Measurements from ENCODE around the gene AKR1B1. TPM values are rescaled to one million over a fixed set of nuclear protein-coding genes. Genes with fewer than 3 reads are reported as not detected.
"Not testable (repeated sequence)": the region's sequence is repeated elsewhere in the genome, so short reads cannot be mapped to it uniquely, and the experiment has no call there.

AKR1B1 gene
- total RNA-seq, 1 experiment from 2014 or later: 135 TPM

DNA sequence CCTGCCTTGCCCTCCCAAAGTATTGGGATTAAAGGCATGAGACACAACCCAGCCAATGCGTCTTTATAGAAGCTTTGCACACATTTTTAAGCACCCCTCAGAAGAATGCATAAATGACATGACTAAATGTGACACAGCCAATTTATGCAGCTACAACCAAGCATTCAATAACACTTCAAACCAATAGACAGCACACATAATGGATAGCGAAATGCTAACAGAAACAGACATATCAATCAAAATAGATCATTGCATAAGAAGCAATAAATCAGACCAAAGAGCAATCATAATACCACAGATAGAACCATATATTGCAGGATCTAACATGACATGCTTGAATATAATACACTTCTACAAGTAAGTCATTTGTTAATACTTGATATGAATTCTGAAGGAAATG, 34.2 kb upstream of the AKR1B1 start (continued):
- TF ChIP-seq ZNF512 (CRISPR knock-in tag; IDR thresholded peaks at IDR 0.05; ENCODE audit: borderline replicate concordance) (no peak), CTCF (IDR thresholded peaks at IDR 0.05) (no peak)
- TF ChIP-seq, protein P1, sequence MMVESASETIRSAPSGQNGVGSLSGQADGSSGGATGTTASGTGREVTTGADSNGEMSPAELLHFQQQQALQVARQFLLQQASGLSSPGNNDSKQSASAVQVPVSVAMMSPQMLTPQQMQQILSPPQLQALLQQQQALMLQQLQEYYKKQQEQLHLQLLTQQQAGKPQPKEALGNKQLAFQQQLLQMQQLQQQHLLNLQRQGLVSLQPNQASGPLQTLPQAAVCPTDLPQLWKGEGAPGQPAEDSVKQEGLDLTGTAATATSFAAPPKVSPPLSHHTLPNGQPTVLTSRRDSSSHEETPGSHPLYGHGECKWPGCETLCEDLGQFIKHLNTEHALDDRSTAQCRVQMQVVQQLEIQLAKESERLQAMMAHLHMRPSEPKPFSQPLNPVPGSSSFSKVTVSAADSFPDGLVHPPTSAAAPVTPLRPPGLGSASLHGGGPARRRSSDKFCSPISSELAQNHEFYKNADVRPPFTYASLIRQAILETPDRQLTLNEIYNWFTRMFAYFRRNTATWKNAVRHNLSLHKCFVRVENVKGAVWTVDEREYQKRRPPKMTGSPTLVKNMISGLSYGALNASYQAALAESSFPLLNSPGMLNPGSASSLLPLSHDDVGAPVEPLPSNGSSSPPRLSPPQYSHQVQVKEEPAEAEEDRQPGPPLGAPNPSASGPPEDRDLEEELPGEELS (CRISPR knock-in tag; IDR thresholded peaks at IDR 0.05): no peak

DNA sequence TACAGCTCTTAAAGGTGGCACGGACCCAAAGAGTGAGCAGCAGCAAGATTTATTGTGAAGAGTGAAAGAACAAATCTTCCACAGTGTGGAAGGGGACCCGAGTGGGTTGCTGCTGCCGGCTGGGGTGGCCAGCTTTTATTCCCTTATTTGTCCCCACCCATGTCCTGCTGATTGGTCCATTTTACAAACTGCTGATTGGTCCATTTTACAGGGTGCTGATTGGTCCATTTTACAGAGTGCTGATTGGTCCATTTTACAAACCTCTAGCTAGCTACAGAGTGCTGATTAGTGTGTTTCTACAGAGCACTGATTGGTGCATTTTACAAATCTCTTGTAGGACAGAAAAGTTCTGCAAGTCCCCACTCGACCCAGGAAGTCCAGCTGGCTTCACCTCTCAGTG, 28.8 kb upstream of the AKR1B1 start:
- H3K4me3 Mint-ChIP-seq; H3K36me3 Mint-ChIP-seq; CTCF ChIA-PET; DNase-seq (ENCODE audit: low spot score); H3K27me3 Mint-ChIP-seq (ENCODE audit: low read depth); H3K27ac Mint-ChIP-seq; H3K4me1 Mint-ChIP-seq; POLR2A ChIA-PET; ATAC-seq: not testable (repeated sequence)
- H3K9me3 Mint-ChIP-seq: peaks cover 29% of the 10 kb centered on the region

GRCh38 chr7:134485203-134485602, 26.3 kb upstream of the AKR1B1 start:
- DNase-seq (ENCODE audit: low spot score) (no peak), ATAC-seq (no peak)
- no peak overlapping the region for H3K4me3 Mint-ChIP-seq
- H3K4me1 Mint-ChIP-seq: peaks cover 10% of the 10 kb centered on the region
- peaks cover 4% of the 10 kb centered on the region for H3K36me3 Mint-ChIP-seq
- peaks cover 31% of the 10 kb centered on the region for H3K9me3 Mint-ChIP-seq
- peaks cover 3% of the 10 kb centered on the region; the same call in 1 of the 2 replicates for H3K27me3 Mint-ChIP-seq (ENCODE audit: low read depth)
- CTCF ChIA-PET: no interaction called here
- POLR2A ChIA-PET: no interaction called here
- H3K27ac Mint-ChIP-seq: no peak overlapping the region
- no peak for TF ChIP-seq OVOL2 (CRISPR knock-in tag; IDR thresholded peaks at IDR 0.05; ENCODE audit: borderline replicate concordance)
- no peak for TF ChIP-seq FOXP1 (CRISPR knock-in tag; IDR thresholded peaks at IDR 0.05; ENCODE audit: borderline replicate concordance)
- no peak for TF ChIP-seq ZNF232 (CRISPR knock-in tag; IDR thresholded peaks at IDR 0.05)
- TF ChIP-seq CREM (CRISPR knock-in tag; IDR thresholded peaks at IDR 0.05): no peak
- no peak for TF ChIP-seq NFE2L1 (CRISPR knock-in tag; IDR thresholded peaks at IDR 0.05)
- TF ChIP-seq ZNF121 (CRISPR knock-in tag; IDR thresholded peaks at IDR 0.05): no peak
- no peak for TF ChIP-seq RORB (CRISPR knock-in tag; IDR thresholded peaks at IDR 0.05)
- TF ChIP-seq CTCF (IDR thresholded peaks at IDR 0.05): no peak
- TF ChIP-seq, protein P2, sequence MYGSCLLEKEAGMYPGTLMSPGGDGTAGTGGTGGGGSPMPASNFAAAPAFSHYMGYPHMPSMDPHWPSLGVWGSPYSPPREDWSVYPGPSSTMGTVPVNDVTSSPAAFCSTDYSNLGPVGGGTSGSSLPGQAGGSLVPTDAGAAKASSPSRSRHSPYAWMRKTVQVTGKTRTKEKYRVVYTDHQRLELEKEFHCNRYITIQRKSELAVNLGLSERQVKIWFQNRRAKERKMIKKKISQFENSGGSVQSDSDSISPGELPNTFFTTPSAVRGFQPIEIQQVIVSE (CRISPR knock-in tag; IDR thresholded peaks at IDR 0.05; ENCODE audit: borderline replicate concordance): no peak
- TF ChIP-seq NR2C2 (CRISPR knock-in tag; IDR thresholded peaks at IDR 0.05): no peak
- no peak for TF ChIP-seq FOXK1 (CRISPR knock-in tag; IDR thresholded peaks at IDR 0.05)
- TF ChIP-seq, protein P3, sequence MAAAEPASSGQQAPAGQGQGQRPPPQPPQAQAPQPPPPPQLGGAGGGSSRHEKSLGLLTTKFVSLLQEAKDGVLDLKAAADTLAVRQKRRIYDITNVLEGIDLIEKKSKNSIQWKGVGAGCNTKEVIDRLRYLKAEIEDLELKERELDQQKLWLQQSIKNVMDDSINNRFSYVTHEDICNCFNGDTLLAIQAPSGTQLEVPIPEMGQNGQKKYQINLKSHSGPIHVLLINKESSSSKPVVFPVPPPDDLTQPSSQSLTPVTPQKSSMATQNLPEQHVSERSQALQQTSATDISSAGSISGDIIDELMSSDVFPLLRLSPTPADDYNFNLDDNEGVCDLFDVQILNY (CRISPR knock-in tag; IDR thresholded peaks at IDR 0.05): no peak
- no peak for TF ChIP-seq ZNF138 (CRISPR knock-in tag; conservative IDR thresholded peaks at IDR 0.05)
- TF ChIP-seq NR1H2 (CRISPR knock-in tag; IDR thresholded peaks at IDR 0.05): no peak
- no peak for TF ChIP-seq TCF7 (CRISPR knock-in tag; IDR thresholded peaks at IDR 0.05; ENCODE audit: low read depth)
- TF ChIP-seq, protein P4, sequence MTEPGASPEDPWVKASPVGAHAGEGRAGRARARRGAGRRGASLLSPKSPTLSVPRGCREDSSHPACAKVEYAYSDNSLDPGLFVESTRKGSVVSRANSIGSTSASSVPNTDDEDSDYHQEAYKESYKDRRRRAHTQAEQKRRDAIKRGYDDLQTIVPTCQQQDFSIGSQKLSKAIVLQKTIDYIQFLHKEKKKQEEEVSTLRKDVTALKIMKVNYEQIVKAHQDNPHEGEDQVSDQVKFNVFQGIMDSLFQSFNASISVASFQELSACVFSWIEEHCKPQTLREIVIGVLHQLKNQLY (CRISPR knock-in tag; IDR thresholded peaks at IDR 0.05): no peak
- TF ChIP-seq ZMAT4 (CRISPR knock-in tag; IDR thresholded peaks at IDR 0.05): no peak
- TF ChIP-seq, protein P5, sequence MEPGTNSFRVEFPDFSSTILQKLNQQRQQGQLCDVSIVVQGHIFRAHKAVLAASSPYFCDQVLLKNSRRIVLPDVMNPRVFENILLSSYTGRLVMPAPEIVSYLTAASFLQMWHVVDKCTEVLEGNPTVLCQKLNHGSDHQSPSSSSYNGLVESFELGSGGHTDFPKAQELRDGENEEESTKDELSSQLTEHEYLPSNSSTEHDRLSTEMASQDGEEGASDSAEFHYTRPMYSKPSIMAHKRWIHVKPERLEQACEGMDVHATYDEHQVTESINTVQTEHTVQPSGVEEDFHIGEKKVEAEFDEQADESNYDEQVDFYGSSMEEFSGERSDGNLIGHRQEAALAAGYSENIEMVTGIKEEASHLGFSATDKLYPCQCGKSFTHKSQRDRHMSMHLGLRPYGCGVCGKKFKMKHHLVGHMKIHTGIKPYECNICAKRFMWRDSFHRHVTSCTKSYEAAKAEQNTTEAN (CRISPR knock-in tag; IDR thresholded peaks at IDR 0.05): no peak
